HCT116 (cell line): ENCODE measurements around the gene PDSS1. TPM values are rescaled to one million over a fixed set of nuclear protein-coding genes. Genes with fewer than 3 reads are reported as not detected.

ENCODE experiments used
- ATAC-seq: fragments of 200-7000 bp; cut with Tn5 transposase; 2 replicates; pipeline ENCODE4 v1.9.1; 2020; ENCODE audit warnings: mild to moderate bottlenecking, moderate library complexity
- BruUV-seq: library from RNA; stranded (reverse); fragments of 400-500 nt; replicated peaks from 2 replicates; lab custom pipeline; 2021; lab: Mats Ljungman, UMichigan
- CTCF ChIA-PET: fragments of 300-600 bp; sonication (Branson Sonifier 250); formaldehyde crosslinking; loops from one replicate; lab custom pipeline; 2021; ENCODE audit warnings: antibody characterized with exemption; lab: Charles Lee
- POLR2A ChIA-PET: fragments of 300-600, 350-600 bp; sonication (Branson Sonifier 250); formaldehyde crosslinking; loops from one replicate; lab custom pipeline; 2021; ENCODE audit warnings: antibody characterized with exemption; lab: Charles Lee
- RAD21 ChIA-PET, 2 experiments: fragments of 300-600 bp; sonication (Branson Sonifier 250); formaldehyde crosslinking; loops; one replicate each; lab custom pipeline; 2023; ENCODE audit warnings: low total read pairs in 2 of 2; ENCODE audit not compliant: uncharacterized antibody in 2 of 2, unreplicated experiment in 2 of 2, low non-redundant PET in 1 of 2; lab: Charles Lee
- DNase-seq: peaks from one replicate; pipeline ENCODE4 v3.0.0-alpha.2; 2010; ENCODE audit warnings: low read depth, low spot score
- H2AFZ ChIP-seq: fragments of 200-600 bp; shearing (Covaris generic), sonication (generic); 2 replicates; pipeline ENCODE4 v1.6.1; 2017; ENCODE audit warnings: low read depth, mixed run types, mixed read lengths, antibody characterized with exemption, low read length; ENCODE audit not compliant: poor library complexity, severe bottlenecking
- H3K27ac ChIP-seq: 2 replicates; pipeline ENCODE4 v1.5.1; 2012; ENCODE audit warnings: low read depth, low read length
- H3K27me3 ChIP-seq: fragments of 200-600 bp; sonication (generic); 2 replicates; pipeline ENCODE4 v1.6.1; 2016; ENCODE audit warnings: mixed run types, low read length, mixed read lengths; ENCODE audit not compliant: insufficient read depth
- H3K36me3 ChIP-seq, 2 experiments: fragments of 200-500 bp in 1 of 2; fragments of 200-600 bp in 1 of 2; sonication (Bioruptor generic) in 1 of 2; sonication (generic) in 1 of 2; 2 replicates each; pipeline versions ENCODE4 v1.5.1 to v1.6.1; 2014 to 2016; ENCODE audit warnings: low read length in 2 of 2, inconsistent platforms in 1 of 2, mixed read lengths in 1 of 2, mixed run types in 1 of 2; ENCODE audit not compliant: insufficient read depth in 2 of 2, control insufficient read depth in 1 of 2
- H3K4me1 ChIP-seq, 2 experiments: fragments of 200-600 bp in 1 of 2; sonication (generic) in 1 of 2; 2 replicates each; pipeline versions ENCODE4 v1.5.1 to v1.6.1; 2012 to 2017; ENCODE audit warnings: low read length in 2 of 2, inconsistent platforms in 1 of 2, mild to moderate bottlenecking in 1 of 2, mixed read lengths in 1 of 2, mixed run types in 1 of 2, moderate library complexity in 1 of 2; ENCODE audit not compliant: insufficient read depth in 2 of 2, control insufficient read depth in 1 of 2
- H3K4me2 ChIP-seq: fragments of 200-600 bp; sonication (generic); 2 replicates; pipeline ENCODE4 v1.6.1; 2017; ENCODE audit warnings: mixed run types, low read length, mixed read lengths
- H3K4me3 ChIP-seq, 2 experiments: fragments of 200-600 bp in 1 of 2; sonication (generic) in 1 of 2; replicated peaks in 1 of 2; 2 replicates each; pipeline ENCODE4 v1.5.1; 2011 to 2016; ENCODE audit warnings: low read length in 2 of 2, control low read depth in 1 of 2, low read depth in 1 of 2, mild to moderate bottlenecking in 1 of 2, mixed read lengths in 1 of 2, mixed run types in 1 of 2
- H3K79me2 ChIP-seq: fragments of 200-600 bp; sonication (generic); 2 replicates; pipeline ENCODE4 v1.6.1; 2017; ENCODE audit warnings: mild to moderate bottlenecking, mixed run types, low read length, moderate library complexity, mixed read lengths; ENCODE audit not compliant: insufficient read depth
- H3K9ac ChIP-seq: fragments of 200-600 bp; sonication (generic); 2 replicates; pipeline ENCODE4 v1.6.1; 2016; ENCODE audit warnings: low read length, mixed read lengths
- H3K9me2 ChIP-seq: fragments of 200-600 bp; sonication (generic), shearing (Covaris generic); 2 replicates; pipeline ENCODE4 v1.6.1; 2017; ENCODE audit warnings: mixed run types, mild to moderate bottlenecking, moderate library complexity; ENCODE audit not compliant: insufficient read depth
- H3K9me3 ChIP-seq, 2 experiments: fragments of 200-500 bp in 1 of 2; fragments of 200-600 bp in 1 of 2; sonication (Bioruptor generic) in 1 of 2; sonication (generic) in 1 of 2; 2 replicates each; pipeline ENCODE4 v1.6.1; 2014 to 2017; ENCODE audit warnings: low read length in 2 of 2, mixed read lengths in 2 of 2, inconsistent platforms in 1 of 2, low read depth in 1 of 2, mild to moderate bottlenecking in 1 of 2, mixed run types in 1 of 2, moderate library complexity in 1 of 2; ENCODE audit not compliant: control insufficient read depth in 1 of 2, insufficient read depth in 1 of 2
- H4K20me1 ChIP-seq: fragments of 200-600 bp; sonication (generic), shearing (Covaris generic); 2 replicates; pipeline ENCODE4 v1.6.1; 2017; ENCODE audit warnings: mixed run types, mild to moderate bottlenecking, moderate library complexity; ENCODE audit not compliant: insufficient read depth
- CBX3 ChIP-seq: IDR thresholded peaks from 2 replicates; pipeline ENCODE4 v1.6.1; 2012; ENCODE audit warnings: low read depth
- CEBPB ChIP-seq: IDR thresholded peaks from 2 replicates; pipeline ENCODE4 v1.6.1; 2012; ENCODE audit warnings: low read depth
- EGR1 ChIP-seq: IDR thresholded peaks from 2 replicates; pipeline ENCODE4 v1.6.1; 2012; ENCODE audit warnings: low read depth
- EZH2 ChIP-seq: fragments of 200-600 bp; sonication (generic); IDR thresholded peaks from 2 replicates; pipeline ENCODE4 v1.6.1; 2017; ENCODE audit warnings: antibody characterized with exemption, mixed run types
- EZH2phosphoT487 ChIP-seq: fragments of 200-600 bp; IDR thresholded peaks from 2 replicates; pipeline ENCODE4 v1.6.1; 2018; ENCODE audit warnings: antibody characterized with exemption, borderline replicate concordance
- FOSL1 ChIP-seq: IDR thresholded peaks from 2 replicates; pipeline ENCODE4 v1.6.1; 2012; ENCODE audit warnings: low read depth
- JUND ChIP-seq: IDR thresholded peaks from 2 replicates; pipeline ENCODE4 v1.6.1; 2012
- POLR2AphosphoS5 ChIP-seq: IDR thresholded peaks from 2 replicates; pipeline ENCODE4 v1.6.1; 2011; ENCODE audit warnings: mild to moderate bottlenecking, low read depth, low read length, moderate library complexity
- RAD21 ChIP-seq: IDR thresholded peaks from 2 replicates; pipeline ENCODE4 v1.6.1; 2012; ENCODE audit warnings: low read depth, mild to moderate bottlenecking
- SIN3A ChIP-seq: IDR thresholded peaks from 2 replicates; pipeline ENCODE4 v1.6.1; 2012; ENCODE audit warnings: low read depth
- SP1 ChIP-seq: IDR thresholded peaks from 2 replicates; pipeline ENCODE4 v1.6.1; 2012; ENCODE audit warnings: low read depth
- TCF7L2 ChIP-seq: IDR thresholded peaks from 2 replicates; pipeline ENCODE4 v1.7.0; 2011; ENCODE audit warnings: borderline replicate concordance, inconsistent platforms; ENCODE audit not compliant: insufficient read depth, insufficient read length; ENCODE audit errors: extremely low read depth
- YY1 ChIP-seq: IDR thresholded peaks from 2 replicates; pipeline ENCODE4 v1.6.1; 2011; ENCODE audit warnings: low read length, low read depth, moderate library complexity, mild to moderate bottlenecking; ENCODE audit not compliant: insufficient replicate concordance; ENCODE audit errors: extremely low read depth
- ZNF274 ChIP-seq: fragments of 200-500 bp; sonication (Bioruptor generic); IDR thresholded peaks from 2 replicates; pipeline ENCODE4 v1.6.1; 2014; ENCODE audit warnings: mild to moderate bottlenecking, low read depth, low read length, inconsistent platforms
- intact Hi-C: fragments of 100-400 bp; cut with micrococcal nuclease; formaldehyde crosslinking; loops from 2 replicates; pipeline ENCODE4 v1.10.0; 2022
- total RNA-seq: library from RNA; stranded (reverse); gene quantifications from one replicate; pipeline ENCODE4 v1.2.1, GENCODE V29; 2021; ENCODE audit not compliant: unreplicated experiment
- TF ChIP-seq, protein P1 (sequence below): IDR thresholded peaks from 2 replicates; pipeline ENCODE4 v1.6.1; 2012
- TF ChIP-seq, protein P2 (sequence below), 3 experiments: fragments of 200-600 bp in 1 of 3; sonication (generic) in 1 of 3; IDR thresholded peaks in 2 of 3; conservative IDR thresholded peaks in 1 of 3; 2 replicates each; pipeline ENCODE4 v1.5.1; 2012 to 2017; ENCODE audit warnings: low read depth in 2 of 3, low read length in 2 of 3, antibody characterized with exemption in 1 of 3, borderline replicate concordance in 1 of 3, control low read depth in 1 of 3, mild to moderate bottlenecking in 1 of 3, mixed read lengths in 1 of 3, mixed run types in 1 of 3, moderate library complexity in 1 of 3; ENCODE audit not compliant: insufficient read depth in 1 of 3
- TF ChIP-seq, protein P3 (sequence below): IDR thresholded peaks from 2 replicates; pipeline ENCODE4 v1.6.1; 2012

PDSS1 gene
- total RNA-seq, 1 experiment from 2014 or later, result 23.5 TPM

DNA sequence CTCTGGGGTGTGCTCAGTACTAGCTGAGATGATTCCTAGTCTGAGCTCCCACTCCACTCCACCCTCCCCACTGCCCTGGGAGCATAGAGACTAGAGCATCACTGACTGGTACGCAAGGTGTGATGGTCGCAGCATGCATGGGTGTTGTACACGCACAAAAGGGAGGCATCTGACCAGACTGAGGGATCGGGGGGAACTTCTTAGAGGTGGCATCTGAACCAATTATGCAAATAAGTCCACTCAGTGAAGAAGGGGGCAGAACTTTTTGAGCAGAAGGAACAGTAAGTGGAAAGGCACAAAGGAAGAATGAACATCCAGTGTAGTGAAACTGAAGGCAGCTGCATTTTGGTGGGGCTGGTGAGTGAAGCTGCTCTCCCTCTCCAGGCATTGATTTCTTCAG lies 25.5 kb downstream of the PDSS1 start:
- Histone ChIP-seq H3K9ac (no peak overlapping the region), H3K27ac (no peak overlapping the region), H3K9me2 (no peaks in the 10 kb centered on the region), H4K20me1 (no peaks in the 10 kb centered on the region), H3K79me2 (peaks cover 11% of the 10 kb centered on the region), H3K4me1 (peaks cover 0 to 3% of the 10 kb centered on the region in 2 experiments; a peak in 1 of 4 replicates), H3K27me3 (no peaks in the 10 kb centered on the region), H3K4me3 (no peak overlapping the region), H3K36me3 (peaks cover 23 to 34% of the 10 kb centered on the region in 2 experiments; a peak in 3 of 4 replicates), H2AFZ (no peak overlapping the region), H3K4me2 (no peak overlapping the region), H3K9me3 (no peaks in the 10 kb centered on the region)
- DNase-seq (no peak), ATAC-seq (no peak)
- POLR2A ChIA-PET, result no interaction called here
- RAD21 ChIA-PET, result no interaction called here
- no peak for TF ChIP-seq RAD21
- no TSS peak for BruUV-seq
- intact Hi-C loops, result no loop called here
- CTCF ChIA-PET, result interaction anchor here (5.5 kb wide), 1 partner anchor 158 kb away, joined by 98 read pairs; no protein-coding TSS in a partner anchor

DNA sequence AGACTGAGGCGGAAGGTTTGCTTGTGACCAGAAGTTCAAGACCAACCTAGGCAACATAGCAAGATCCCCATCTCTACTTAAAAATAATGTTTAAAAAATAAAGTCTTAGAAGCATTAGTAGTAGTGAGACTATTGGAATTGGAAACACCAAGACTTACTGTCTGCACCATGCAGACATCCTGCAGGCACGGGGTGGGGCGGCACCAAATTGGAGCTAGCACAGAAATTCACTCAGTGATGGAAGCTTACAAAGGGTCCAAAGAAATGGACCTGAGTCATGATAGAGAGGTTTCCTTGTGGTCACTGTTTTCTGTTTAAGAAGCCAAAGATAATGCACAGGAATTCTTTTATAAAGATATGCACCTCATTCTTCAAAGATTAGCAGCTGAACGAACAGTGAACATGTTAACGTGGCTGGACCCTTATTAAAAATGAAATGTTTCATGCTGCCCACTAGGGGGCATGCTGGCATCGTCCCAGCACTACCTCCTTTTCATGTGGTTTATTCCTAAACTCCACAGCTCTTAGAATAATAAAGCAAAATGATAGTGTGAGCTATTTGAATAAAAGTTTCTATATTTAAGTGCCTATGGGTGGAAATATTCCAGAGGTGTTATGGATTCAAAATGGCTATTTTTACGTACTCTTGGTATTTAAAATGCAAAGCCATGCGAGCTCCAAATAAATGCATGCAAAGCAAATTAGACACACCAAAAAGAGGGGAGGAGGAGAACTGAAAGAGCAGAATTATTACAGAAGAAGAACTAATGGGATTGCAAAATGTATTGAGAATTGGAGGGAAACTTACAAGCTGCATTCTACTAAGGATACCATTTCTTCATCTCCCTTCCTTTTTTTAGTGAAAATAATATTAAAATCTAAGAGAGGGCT lies 28.6 kb downstream of the PDSS1 start:
- POLR2A ChIA-PET, result interaction anchor here (1.3 kb wide), 1 partner anchor 155 kb away, joined by 4 read pairs; no protein-coding TSS in a partner anchor
- TSS peak; percentile 12 for BruUV-seq
- no peak overlapping the region for H3K9ac ChIP-seq
- no peak overlapping the region for H3K4me2 ChIP-seq
- peaks cover 3% of the 10 kb centered on the region; the same call in 1 of the 2 replicates for H3K79me2 ChIP-seq
- intact Hi-C loops, result loop anchor here (1.0 kb wide), 2 partner anchors 155 to 391 kb away; no protein-coding TSS in a partner anchor
- H3K4me3 ChIP-seq, result no peak overlapping the region
- RAD21 ChIA-PET, result interaction anchor here (0.7 to 1.7 kb wide), 3 partner anchors 151 to 156 kb away, joined by 3 to 16 read pairs (median 16); no protein-coding TSS in a partner anchor
- H3K4me1 ChIP-seq, result peaks cover 0 to 3% of the 10 kb centered on the region in 2 experiments; a peak in 1 of 4 replicates
- H2AFZ ChIP-seq, result no peak overlapping the region
- DNase-seq (peak; percentile 13), ATAC-seq (peak; percentile 69)
- H3K9me3 ChIP-seq, result no peaks in the 10 kb centered on the region
- no peaks in the 10 kb centered on the region for H4K20me1 ChIP-seq
- CTCF ChIA-PET, result interaction anchor here (0.7 to 5.5 kb wide), 16 partner anchors 9 to 630 kb away, joined by 3 to 98 read pairs (median 3); partner anchors contain the start of gene ABI1
- no peaks in the 10 kb centered on the region for H3K27me3 ChIP-seq
- H3K36me3 ChIP-seq, result peaks cover 27 to 40% of the 10 kb centered on the region in 2 experiments; a peak in 3 of 4 replicates
- H3K27ac ChIP-seq, result no peak overlapping the region
- no peaks in the 10 kb centered on the region for H3K9me2 ChIP-seq
- TF ChIP-seq FOSL1, result no peak
- TF ChIP-seq, protein P1, sequence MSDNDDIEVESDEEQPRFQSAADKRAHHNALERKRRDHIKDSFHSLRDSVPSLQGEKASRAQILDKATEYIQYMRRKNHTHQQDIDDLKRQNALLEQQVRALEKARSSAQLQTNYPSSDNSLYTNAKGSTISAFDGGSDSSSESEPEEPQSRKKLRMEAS, result no peak
- TF ChIP-seq RAD21, result peak; percentile 88
- TF ChIP-seq EZH2, result no peak
- TF ChIP-seq TCF7L2, result peak; percentile 15
- TF ChIP-seq YY1, result no peak
- no peak for TF ChIP-seq SP1
- TF ChIP-seq EGR1, result no peak
- no peak for TF ChIP-seq SIN3A
- TF ChIP-seq ZNF274, result no peak
- no peak for TF ChIP-seq CBX3
- TF ChIP-seq, protein P2, sequence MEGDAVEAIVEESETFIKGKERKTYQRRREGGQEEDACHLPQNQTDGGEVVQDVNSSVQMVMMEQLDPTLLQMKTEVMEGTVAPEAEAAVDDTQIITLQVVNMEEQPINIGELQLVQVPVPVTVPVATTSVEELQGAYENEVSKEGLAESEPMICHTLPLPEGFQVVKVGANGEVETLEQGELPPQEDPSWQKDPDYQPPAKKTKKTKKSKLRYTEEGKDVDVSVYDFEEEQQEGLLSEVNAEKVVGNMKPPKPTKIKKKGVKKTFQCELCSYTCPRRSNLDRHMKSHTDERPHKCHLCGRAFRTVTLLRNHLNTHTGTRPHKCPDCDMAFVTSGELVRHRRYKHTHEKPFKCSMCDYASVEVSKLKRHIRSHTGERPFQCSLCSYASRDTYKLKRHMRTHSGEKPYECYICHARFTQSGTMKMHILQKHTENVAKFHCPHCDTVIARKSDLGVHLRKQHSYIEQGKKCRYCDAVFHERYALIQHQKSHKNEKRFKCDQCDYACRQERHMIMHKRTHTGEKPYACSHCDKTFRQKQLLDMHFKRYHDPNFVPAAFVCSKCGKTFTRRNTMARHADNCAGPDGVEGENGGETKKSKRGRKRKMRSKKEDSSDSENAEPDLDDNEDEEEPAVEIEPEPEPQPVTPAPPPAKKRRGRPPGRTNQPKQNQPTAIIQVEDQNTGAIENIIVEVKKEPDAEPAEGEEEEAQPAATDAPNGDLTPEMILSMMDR (IDR thresholded peaks at IDR 0.05 in 2 of 3, conservative IDR thresholded peaks at IDR 0.05 in 1 of 3; ENCODE audit: borderline replicate concordance in 1 of 3, insufficient read depth in 1 of 3, low read depth in 2 of 3, low read length in 2 of 3), result peak; percentile 70 to 91 (median 72)
- TF ChIP-seq EZH2phosphoT487, result no peak
- TF ChIP-seq POLR2AphosphoS5, result no peak
- no peak for TF ChIP-seq JUND
- TF ChIP-seq, protein P3, sequence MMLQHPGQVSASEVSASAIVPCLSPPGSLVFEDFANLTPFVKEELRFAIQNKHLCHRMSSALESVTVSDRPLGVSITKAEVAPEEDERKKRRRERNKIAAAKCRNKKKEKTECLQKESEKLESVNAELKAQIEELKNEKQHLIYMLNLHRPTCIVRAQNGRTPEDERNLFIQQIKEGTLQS, result no peak
- no peak for TF ChIP-seq CEBPB
